Globus pallidus (tissue), 1 donor: ENCODE measurements around the gene APLP1.
"Not testable (repeated sequence)": the region's sequence is repeated elsewhere in the genome, so short reads cannot be mapped to it uniquely, and the experiment has no call there.

Experiments used
- DNase-seq: peaks from one replicate; pipeline ENCODE4 v3.0.0-alpha.2; 2015; ENCODE audit warnings: low spot score

The APLP1 gene

GRCh38 chr19:35868172-35868822 is at the start of gene APLP1:
Gene APLP1, plus strand, starts transcription at chr19:35868574. Its CDS starts 63 bp downstream, at chr19:35868637.
- peak; percentile 94 for DNase-seq

- no peak for DNase-seq
These were observed 45.8 kb upstream of the APLP1 start for GRCh38 chr19:35822579-35822978.

- no peak for DNase-seq
These were observed 44.2 kb upstream of the APLP1 start for GRCh38 chr19:35824150-35824549.

GRCh38 chr19:35828692-35829301 is 39.6 kb upstream of the APLP1 start:
- DNase-seq, result peak; percentile 54

- no peak for DNase-seq
These were observed 37.4 kb upstream of the APLP1 start for GRCh38 chr19:35830986-35831385.

- DNase-seq, result no peak
These were observed 36.3 kb upstream of the APLP1 start for GRCh38 chr19:35832054-35832453.

GRCh38 chr19:35833972-35834371 is 34.4 kb upstream of the APLP1 start:
- no peak for DNase-seq

- not testable (repeated sequence) for DNase-seq
These were observed 32.3 kb upstream of the APLP1 start for GRCh38 chr19:35836096-35836495.

GRCh38 chr19:35841961-35842595 is 26.3 kb upstream of the APLP1 start:
- DNase-seq, result no peak

- no peak for DNase-seq
These were observed 25.6 kb upstream of the APLP1 start for GRCh38 chr19:35842666-35843272.

- no peak for DNase-seq
These were observed 24.5 kb upstream of the APLP1 start for GRCh38 chr19:35843676-35844481.

- no peak for DNase-seq
These were observed 23.7 kb upstream of the APLP1 start for GRCh38 chr19:35844482-35845214.

- no peak for DNase-seq
These were observed 22.9 kb upstream of the APLP1 start for GRCh38 chr19:35845215-35846037.

- DNase-seq, result no peak
These were observed 22.2 kb upstream of the APLP1 start for GRCh38 chr19:35846038-35846668.

GRCh38 chr19:35847911-35848310 is 20.5 kb upstream of the APLP1 start:
- DNase-seq, result no peak

GRCh38 chr19:35848486-35848885 is 19.9 kb upstream of the APLP1 start:
- no peak for DNase-seq

GRCh38 chr19:35848919-35849505 is 19.4 kb upstream of the APLP1 start:
- DNase-seq, result no peak

GRCh38 chr19:35851213-35852028 is 17.0 kb upstream of the APLP1 start:
- DNase-seq, result no peak
